ENCODE measurements around the gene GSK3A. TPM values are rescaled to one million over a fixed set of nuclear protein-coding genes. Genes with fewer than 3 reads are reported as not detected.
A peak's percentile ranks its signal among the peaks of the same experiment; 100 is the strongest.

The GSK3A gene
- total RNA-seq, 1 donor from 2014 or later: 12.4 TPM

DNA sequence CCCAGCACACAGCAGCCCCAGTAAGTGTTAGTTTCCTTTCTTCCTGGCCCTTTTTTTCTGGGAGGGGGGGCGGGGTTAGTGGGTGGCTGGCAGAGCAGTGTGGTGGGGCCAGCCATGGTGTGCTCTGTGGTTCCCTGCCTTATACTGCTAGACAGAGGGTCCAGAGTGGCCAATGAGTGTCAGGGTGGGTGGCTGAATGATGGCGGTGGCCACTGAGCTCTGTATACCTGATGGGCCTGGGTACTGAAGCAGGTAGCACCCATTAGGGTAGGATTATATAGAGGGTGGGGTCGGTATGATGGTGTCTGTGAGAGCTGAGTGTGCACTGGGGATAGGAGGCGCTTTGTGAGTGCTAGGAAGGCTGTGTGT lies 40.4 kb upstream of the GSK3A start:
- FAIRE-seq: no peak
- Histone ChIP-seq H3K4me3 (ENCODE audit: low read depth, low read length) (no peak overlapping the region), H3K36me3 (ENCODE audit: control insufficient read depth, insufficient read depth, low read length) (peaks cover 11% of the 10 kb centered on the region), H3K27me3 (ENCODE audit: control insufficient read depth, insufficient read depth, low read length) (no peaks in the 10 kb centered on the region)
- DNase-seq (ENCODE audit: low read depth): no peak
- TF ChIP-seq, protein P1, sequence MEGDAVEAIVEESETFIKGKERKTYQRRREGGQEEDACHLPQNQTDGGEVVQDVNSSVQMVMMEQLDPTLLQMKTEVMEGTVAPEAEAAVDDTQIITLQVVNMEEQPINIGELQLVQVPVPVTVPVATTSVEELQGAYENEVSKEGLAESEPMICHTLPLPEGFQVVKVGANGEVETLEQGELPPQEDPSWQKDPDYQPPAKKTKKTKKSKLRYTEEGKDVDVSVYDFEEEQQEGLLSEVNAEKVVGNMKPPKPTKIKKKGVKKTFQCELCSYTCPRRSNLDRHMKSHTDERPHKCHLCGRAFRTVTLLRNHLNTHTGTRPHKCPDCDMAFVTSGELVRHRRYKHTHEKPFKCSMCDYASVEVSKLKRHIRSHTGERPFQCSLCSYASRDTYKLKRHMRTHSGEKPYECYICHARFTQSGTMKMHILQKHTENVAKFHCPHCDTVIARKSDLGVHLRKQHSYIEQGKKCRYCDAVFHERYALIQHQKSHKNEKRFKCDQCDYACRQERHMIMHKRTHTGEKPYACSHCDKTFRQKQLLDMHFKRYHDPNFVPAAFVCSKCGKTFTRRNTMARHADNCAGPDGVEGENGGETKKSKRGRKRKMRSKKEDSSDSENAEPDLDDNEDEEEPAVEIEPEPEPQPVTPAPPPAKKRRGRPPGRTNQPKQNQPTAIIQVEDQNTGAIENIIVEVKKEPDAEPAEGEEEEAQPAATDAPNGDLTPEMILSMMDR (IDR thresholded peaks at IDR 0.05; ENCODE audit: insufficient read depth, low read length, severe bottlenecking): no peak

DNA sequence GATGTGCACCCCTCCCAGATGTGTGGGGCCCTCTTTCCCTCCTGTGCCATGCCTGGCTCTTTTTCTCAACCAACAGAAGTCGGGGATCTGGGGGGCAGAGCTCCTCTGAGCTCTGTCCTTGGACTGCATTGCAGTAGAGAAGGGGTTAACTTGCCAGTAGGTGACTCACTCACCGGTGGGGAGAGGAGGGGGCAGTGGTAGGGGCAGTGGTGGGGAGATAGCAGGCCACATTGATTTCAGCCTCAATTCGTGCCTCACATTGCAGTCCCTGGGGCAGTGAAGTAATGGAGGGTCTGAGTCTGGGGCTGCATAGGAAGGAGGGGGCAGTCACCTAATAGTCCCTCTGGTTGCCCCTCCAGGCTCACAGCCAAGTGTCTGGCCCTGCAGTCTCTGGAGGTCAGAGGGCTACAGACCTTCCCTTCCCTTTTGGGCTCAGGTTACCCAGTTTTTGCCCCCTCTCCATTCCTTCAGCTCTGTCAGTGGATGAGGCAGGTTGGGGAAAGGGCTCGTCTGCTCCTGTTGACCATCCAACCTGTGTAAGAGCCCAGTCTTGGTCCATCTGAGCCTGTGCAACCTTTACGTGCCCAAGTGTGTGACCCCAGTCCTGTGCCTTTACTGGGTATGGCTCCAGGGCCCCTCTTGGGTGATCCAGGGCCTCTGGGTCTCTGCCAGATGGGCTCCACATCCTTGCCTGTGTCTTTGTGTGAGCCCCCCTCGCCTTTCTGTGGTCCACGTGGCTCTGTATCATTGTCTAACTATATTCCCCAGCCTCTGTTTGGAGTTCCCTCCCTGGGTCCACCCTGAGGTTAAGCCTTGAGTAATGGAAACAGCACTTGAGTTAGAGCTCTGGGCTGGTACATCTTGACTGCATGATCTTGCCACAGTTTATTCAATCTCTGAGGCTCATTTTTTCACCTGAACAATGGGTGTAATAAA lies 39.7 kb upstream of the GSK3A start:
- Histone ChIP-seq H3K36me3 (ENCODE audit: control insufficient read depth, insufficient read depth, low read length) (peaks cover 4% of the 10 kb centered on the region), H3K4me3 (ENCODE audit: low read depth, low read length) (no peak overlapping the region), H3K27me3 (ENCODE audit: control insufficient read depth, insufficient read depth, low read length) (no peaks in the 10 kb centered on the region)
- DNase-seq (ENCODE audit: low read depth): no peak
- TF ChIP-seq, protein P1 (IDR thresholded peaks at IDR 0.05; ENCODE audit: insufficient read depth, low read length, severe bottlenecking): no peak
- no peak for FAIRE-seq

DNA sequence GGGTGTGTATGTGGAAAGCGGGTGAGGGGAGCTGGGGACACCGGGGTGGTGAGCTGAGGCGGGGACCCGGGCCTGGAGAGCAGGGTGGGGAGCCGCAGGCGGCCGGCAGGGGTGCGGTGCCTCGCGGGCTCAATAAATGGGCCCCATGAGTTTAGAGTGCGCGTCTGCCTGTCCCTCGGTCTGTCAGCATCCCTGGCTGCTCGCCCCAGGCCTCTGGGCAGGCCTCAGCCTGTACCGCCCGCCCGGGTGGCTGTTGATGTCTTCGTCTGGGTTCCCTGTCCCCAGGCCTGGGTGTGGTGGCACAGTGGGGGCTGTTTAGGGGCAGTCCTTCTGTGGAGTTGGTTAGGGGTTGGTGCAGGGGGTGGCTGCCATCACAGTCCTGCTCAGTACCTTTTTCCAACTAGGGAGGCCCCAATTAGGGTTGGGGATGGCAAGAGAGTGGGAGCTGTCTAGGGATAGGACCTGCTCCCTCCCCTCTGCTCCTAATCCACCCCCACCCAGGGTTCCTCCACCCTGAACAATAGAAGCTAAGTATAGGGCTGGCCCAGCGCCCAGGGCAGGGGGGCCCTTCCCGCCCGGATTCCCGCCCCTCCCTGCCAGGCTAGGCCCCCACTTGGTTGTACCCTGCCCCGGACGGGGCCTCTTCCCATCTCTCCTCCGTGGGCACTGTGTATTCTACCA lies 38.9 kb upstream of the GSK3A start:
- Histone ChIP-seq H3K27me3 (ENCODE audit: control insufficient read depth, insufficient read depth, low read length) (no peaks in the 10 kb centered on the region), H3K4me3 (ENCODE audit: low read depth, low read length) (no peak overlapping the region), H3K36me3 (ENCODE audit: control insufficient read depth, insufficient read depth, low read length) (no peaks in the 10 kb centered on the region)
- FAIRE-seq (no peak), DNase-seq (ENCODE audit: low read depth) (peak; percentile 59)
- TF ChIP-seq, protein P1 (IDR thresholded peaks at IDR 0.05; ENCODE audit: insufficient read depth, low read length, severe bottlenecking): peak; percentile 6

DNA sequence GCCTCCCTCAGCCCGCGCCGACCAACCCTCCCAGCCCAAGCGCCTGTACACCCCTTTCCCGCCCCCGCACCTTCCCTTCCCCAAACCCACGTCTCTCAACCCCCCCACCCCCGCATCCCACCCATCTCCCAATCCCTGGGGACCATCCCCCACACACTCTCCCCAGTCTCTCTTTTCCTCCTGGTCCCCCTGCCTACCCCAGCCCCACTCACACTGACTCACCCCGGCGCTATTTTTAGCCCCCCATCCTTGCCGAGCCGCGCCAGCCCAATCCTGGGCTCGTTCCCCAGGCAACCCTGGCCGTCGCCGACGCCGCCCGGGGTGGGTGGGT lies 38.4 kb upstream of the GSK3A start:
- Histone ChIP-seq H3K36me3 (ENCODE audit: control insufficient read depth, insufficient read depth, low read length) (no peaks in the 10 kb centered on the region), H3K27me3 (ENCODE audit: control insufficient read depth, insufficient read depth, low read length) (no peaks in the 10 kb centered on the region), H3K4me3 (ENCODE audit: low read depth, low read length) (peak overlapping the region; percentile 57)
- TF ChIP-seq, protein P1 (IDR thresholded peaks at IDR 0.05; ENCODE audit: insufficient read depth, low read length, severe bottlenecking): no peak
- no peak for FAIRE-seq
- DNase-seq (ENCODE audit: low read depth): no peak

DNA sequence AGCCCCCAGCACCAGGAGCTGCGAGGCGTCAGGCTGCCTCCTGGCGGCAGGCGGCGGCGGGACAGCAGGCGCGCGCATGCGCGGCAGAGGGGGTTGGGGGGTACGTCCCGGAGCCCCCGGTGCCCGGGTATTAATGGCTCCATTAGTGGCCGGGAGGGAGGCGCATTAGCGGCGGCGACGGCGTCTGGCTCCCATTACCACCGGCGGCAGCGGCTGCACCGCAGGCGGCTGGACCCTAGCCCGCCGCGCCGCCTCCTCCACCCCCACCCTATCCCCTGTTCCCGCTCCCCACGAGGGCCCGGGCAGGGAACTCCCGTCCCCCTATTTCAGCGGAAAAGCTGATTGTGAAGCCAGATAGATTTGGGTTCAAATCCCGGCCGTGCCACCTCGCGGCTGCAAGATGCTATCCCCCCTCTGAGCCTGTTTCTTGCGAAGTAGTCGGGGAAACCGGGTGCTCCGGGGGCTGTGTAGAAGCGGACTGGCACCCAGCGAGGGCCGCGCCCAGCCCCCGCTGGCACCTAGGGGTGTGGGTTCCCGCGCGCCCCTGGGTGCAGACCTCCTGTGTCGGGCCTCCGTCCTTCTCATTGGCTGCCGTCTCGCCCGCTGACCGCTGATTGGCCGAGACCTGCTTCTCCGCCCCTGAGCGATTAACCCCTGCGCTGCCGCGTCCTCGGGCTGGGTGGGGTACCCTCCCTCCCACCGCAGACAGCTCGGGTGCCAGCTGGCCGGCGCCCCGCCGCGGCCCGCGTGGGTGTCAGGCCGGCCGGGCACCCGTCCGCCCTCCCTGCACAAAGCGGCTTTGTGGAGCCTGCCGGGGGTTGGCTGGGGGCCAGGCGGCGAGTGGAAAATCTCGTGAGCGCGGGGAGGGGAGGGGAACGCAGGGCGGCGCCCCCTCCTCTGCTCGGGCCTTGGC lies 37.8 kb upstream of the GSK3A start:
- H3K27me3 ChIP-seq (ENCODE audit: control insufficient read depth, insufficient read depth, low read length): no peaks in the 10 kb centered on the region
- H3K36me3 ChIP-seq (ENCODE audit: control insufficient read depth, insufficient read depth, low read length): no peaks in the 10 kb centered on the region
- DNase-seq (ENCODE audit: low read depth): peak; percentile 71
- TF ChIP-seq, protein P1 (IDR thresholded peaks at IDR 0.05; ENCODE audit: insufficient read depth, low read length, severe bottlenecking): peak; percentile 95
- no peak for FAIRE-seq
- peak overlapping the region; percentile 57 for H3K4me3 ChIP-seq (ENCODE audit: low read depth, low read length)
